Mesenchymal stem cell (in vitro differentiated cells and primary cell): Measurements from ENCODE around the gene NTHL1. TPM values are rescaled to one million over a fixed set of nuclear protein-coding genes. Genes with fewer than 3 reads are reported as not detected.
A peak's percentile ranks its signal among the peaks of the same experiment; 100 is the strongest.

Experiments
- DNase-seq: peaks from one replicate; pipeline ENCODE4 v3.0.0-alpha.2; 2013
- H2AFZ ChIP-seq: one replicate; pipeline ENCODE4 v1.6.1; 2013; ENCODE audit warnings: low read depth, mild to moderate bottlenecking, control low read depth, inconsistent platforms, low read length, moderate library complexity
- H2AK5ac ChIP-seq: 2 replicates; pipeline ENCODE4 v1.6.1; 2013; ENCODE audit warnings: low read length, moderate library complexity, mild to moderate bottlenecking, inconsistent platforms; ENCODE audit not compliant: severe bottlenecking
- H2BK120ac ChIP-seq: one replicate; pipeline ENCODE4 v1.6.1; 2013; ENCODE audit warnings: low read depth, mild to moderate bottlenecking, inconsistent platforms, low read length, moderate library complexity
- H2BK12ac ChIP-seq, 2 experiments: one replicate each; pipeline ENCODE4 v1.6.1; 2013; ENCODE audit warnings: inconsistent platforms in 2 of 2, low read length in 2 of 2, mild to moderate bottlenecking in 2 of 2, moderate library complexity in 2 of 2, control low read depth in 1 of 2
- H2BK15ac ChIP-seq: one replicate; pipeline ENCODE4 v1.6.1; 2013; ENCODE audit warnings: mild to moderate bottlenecking, low read depth, inconsistent platforms; ENCODE audit not compliant: poor library complexity, severe bottlenecking
- H2BK5ac ChIP-seq: 2 replicates; pipeline ENCODE4 v1.6.1; 2013; ENCODE audit warnings: low read depth, mild to moderate bottlenecking, low read length, control low read depth, inconsistent platforms; ENCODE audit not compliant: poor library complexity, severe bottlenecking
- H3K14ac ChIP-seq, 2 experiments: one replicate each; pipeline ENCODE4 v1.6.1; 2013; ENCODE audit warnings: inconsistent platforms in 2 of 2, low read length in 2 of 2, control low read depth in 1 of 2, mild to moderate bottlenecking in 1 of 2, moderate library complexity in 1 of 2
- H3K18ac ChIP-seq, 2 experiments: one replicate each; pipeline ENCODE4 v1.6.1; 2013; ENCODE audit warnings: inconsistent platforms in 2 of 2, low read length in 2 of 2, control low read depth in 1 of 2, low read depth in 1 of 2, mild to moderate bottlenecking in 1 of 2
- H3K23ac ChIP-seq, 2 experiments: one replicate each; pipeline ENCODE4 v1.6.1; 2013; ENCODE audit warnings: inconsistent platforms in 2 of 2, low read length in 2 of 2, mild to moderate bottlenecking in 2 of 2, moderate library complexity in 2 of 2, control low read depth in 1 of 2
- H3K27ac ChIP-seq: 2 replicates; pipeline ENCODE4 v1.5.1; 2013; ENCODE audit warnings: mild to moderate bottlenecking, moderate library complexity, low read length, control low read depth, inconsistent platforms; ENCODE audit not compliant: poor library complexity, severe bottlenecking
- H3K27me3 ChIP-seq, 2 experiments: 2 replicates each; pipeline versions ENCODE4 v1.6.1 to v1.7.0; 2013; ENCODE audit warnings: low read length in 2 of 2, mild to moderate bottlenecking in 2 of 2, moderate library complexity in 2 of 2, control low read depth in 1 of 2, inconsistent platforms in 1 of 2; ENCODE audit not compliant: control insufficient read depth in 1 of 2, insufficient read depth in 1 of 2
- H3K36me3 ChIP-seq, 2 experiments: 2 replicates each; pipeline versions ENCODE4 v1.6.1 to v1.7.0; 2013; ENCODE audit warnings: low read length in 2 of 2, control low read depth in 1 of 2, inconsistent platforms in 1 of 2, low read depth in 1 of 2, mild to moderate bottlenecking in 1 of 2; ENCODE audit not compliant: insufficient read depth in 2 of 2, control insufficient read depth in 1 of 2
- H3K4ac ChIP-seq, 2 experiments: one replicate each; pipeline ENCODE4 v1.6.1; 2013; ENCODE audit warnings: inconsistent platforms in 2 of 2, low read length in 2 of 2, mild to moderate bottlenecking in 2 of 2, moderate library complexity in 2 of 2, control low read depth in 1 of 2, low read depth in 1 of 2
- H3K4me1 ChIP-seq: 2 replicates; pipeline ENCODE4 v1.6.1; 2013; ENCODE audit warnings: low read depth, low read length, control low read depth; ENCODE audit not compliant: control insufficient read depth, insufficient read depth
- H3K4me2 ChIP-seq: 2 replicates; pipeline ENCODE4 v1.6.1; 2013; ENCODE audit warnings: low read length, mild to moderate bottlenecking, inconsistent platforms; ENCODE audit not compliant: poor library complexity, severe bottlenecking
- H3K4me3 ChIP-seq, 2 experiments: 2 replicates each; pipeline versions ENCODE4 v1.5.1 to v1.7.0; 2013; ENCODE audit warnings: low read length in 2 of 2, mild to moderate bottlenecking in 2 of 2, control low read depth in 1 of 2, low read depth in 1 of 2; ENCODE audit not compliant: insufficient read depth in 1 of 2
- H3K79me1 ChIP-seq: replicated peaks from 2 replicates; pipeline ENCODE4 v1.6.1; 2013; ENCODE audit warnings: mild to moderate bottlenecking, control low read depth, low read length, inconsistent platforms; ENCODE audit not compliant: poor library complexity, severe bottlenecking
- H3K9ac ChIP-seq: 2 replicates; pipeline ENCODE4 v1.7.0; 2013; ENCODE audit warnings: mild to moderate bottlenecking, low read length, moderate library complexity
- H3K9me3 ChIP-seq: 2 replicates; pipeline ENCODE4 v1.7.0; 2013; ENCODE audit warnings: mild to moderate bottlenecking, low read length; ENCODE audit not compliant: control insufficient read depth
- H4K8ac ChIP-seq: one replicate; pipeline ENCODE4 v1.6.1; 2013; ENCODE audit warnings: inconsistent platforms, mild to moderate bottlenecking, low read length, moderate library complexity
- H4K91ac ChIP-seq: one replicate; pipeline ENCODE4 v1.6.1; 2013; ENCODE audit warnings: mild to moderate bottlenecking, low read length, inconsistent platforms
- WGBS: methylation state at CpG from one replicate; pipeline ENCODE4 v1.1.7; 2013; ENCODE audit warnings: mixed read lengths; 5-methylcytosine and 5-hydroxymethylcytosine counted together
- small RNA-seq: library from polyadenylated mRNA; stranded (forward); fragments of <200 nt; extraction: miRNeasy Mini kit (QIAGEN cat#:217004); gene quantifications from one replicate; pipeline ENCODE3, GENCODE V24; 2013; ENCODE audit warnings: low read depth

The NTHL1 gene

DNA sequence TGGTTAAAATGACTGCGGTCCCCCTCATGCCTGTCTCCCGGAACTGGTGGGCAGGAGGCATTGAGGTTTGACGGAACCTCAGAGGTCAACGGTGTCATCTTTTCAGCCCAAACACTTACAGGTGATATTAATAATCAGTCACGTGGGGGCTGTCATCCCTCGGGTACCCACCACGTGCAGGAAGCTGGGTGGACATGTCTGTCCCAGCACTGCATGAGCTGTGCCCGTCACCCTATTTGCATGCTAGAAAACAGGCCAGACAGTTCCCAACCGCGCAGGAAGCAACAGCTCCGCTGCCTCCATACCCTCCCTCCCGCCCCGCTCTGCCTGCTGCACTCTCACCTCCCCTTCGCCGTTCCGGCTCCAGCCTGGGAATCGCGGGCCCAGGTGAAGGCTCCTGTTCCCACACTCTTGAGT is 56.5 kb downstream of the NTHL1 start:
- Histone ChIP-seq H2BK12ac (no peak overlapping the region), H3K9me3 (no peaks in the 10 kb centered on the region), H2BK5ac (no peak overlapping the region), H3K23ac (no peak overlapping the region), H3K4me3 (peak overlapping the region in 1 of 2 experiments; percentile 14), H3K4me1 (peaks cover 39% of the 10 kb centered on the region), H3K9ac (no peak overlapping the region), H3K79me1 (peaks cover 8% of the 10 kb centered on the region), H3K4ac (no peak overlapping the region), H2AFZ (no peak overlapping the region), H2AK5ac (no peak overlapping the region), H3K27ac (no peak overlapping the region), H3K27me3 (peaks cover 27 to 34% of the 10 kb centered on the region in 2 experiments), H3K4me2 (no peak overlapping the region), H3K18ac (no peak overlapping the region), H4K91ac (peak overlapping the region; percentile 22), H3K36me3 (peaks cover 20 to 23% of the 10 kb centered on the region in 2 experiments), H2BK15ac (no peak overlapping the region), H4K8ac (no peak overlapping the region), H2BK120ac (no peak overlapping the region), H3K14ac (no peak overlapping the region)
- 19% methylated on average over 18 of the region's 18 CpGs for WGBS
- DNase-seq: no peak

DNA sequence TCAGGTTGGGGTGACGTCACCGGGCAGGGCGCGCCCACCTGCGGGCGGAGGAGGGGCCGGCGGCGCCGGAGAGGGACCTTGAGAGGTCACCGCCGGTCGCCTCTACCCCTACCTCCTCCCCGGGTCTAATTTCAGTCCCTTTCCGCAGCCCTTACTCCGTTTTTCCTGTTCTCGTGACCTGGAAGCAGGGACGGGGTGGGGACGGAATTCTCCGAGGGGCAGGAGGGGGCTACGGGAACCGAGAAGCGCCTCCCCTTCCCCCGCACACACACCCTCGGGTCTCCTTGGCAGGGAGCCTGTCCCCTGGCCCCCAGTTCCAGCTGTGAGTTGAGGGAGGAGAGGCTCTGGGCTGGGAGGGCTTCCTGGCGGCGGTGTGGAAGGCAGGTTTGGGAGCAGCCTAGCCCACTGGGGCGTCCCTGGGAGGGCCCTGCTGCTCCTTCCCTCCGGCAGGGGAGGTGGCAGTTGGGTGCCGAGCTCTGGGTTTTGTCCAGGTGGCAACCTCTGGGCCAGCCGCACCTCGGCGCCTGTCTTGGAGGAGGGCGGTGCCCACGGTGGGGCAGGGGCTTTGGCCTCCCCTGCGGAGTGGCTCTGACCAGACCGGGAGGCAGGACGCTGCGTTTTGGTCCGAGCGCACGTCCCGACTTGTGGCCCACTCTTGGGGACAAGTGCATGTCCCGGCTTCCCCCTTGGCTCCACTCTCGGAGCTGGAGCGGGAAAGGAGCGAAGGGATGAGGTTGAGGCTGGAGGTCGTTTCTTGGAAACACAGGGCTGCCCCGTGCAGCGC is 57.1 kb downstream of the NTHL1 start:
- peak overlapping the region in 1 of 2 experiments; percentile 15 for H3K4me3 ChIP-seq
- H2BK120ac ChIP-seq: no peak overlapping the region
- no peak overlapping the region for H3K14ac ChIP-seq
- H3K9ac ChIP-seq: no peak overlapping the region
- H3K23ac ChIP-seq: peak overlapping the region in 1 of 2 experiments; percentile 56
- H3K27me3 ChIP-seq: peaks cover 27 to 34% of the 10 kb centered on the region in 2 experiments
- H4K8ac ChIP-seq: no peak overlapping the region
- H3K4ac ChIP-seq: no peak overlapping the region
- H3K9me3 ChIP-seq: no peaks in the 10 kb centered on the region
- H3K79me1 ChIP-seq: peaks cover 14% of the 10 kb centered on the region
- peaks cover 22 to 29% of the 10 kb centered on the region in 2 experiments for H3K36me3 ChIP-seq
- peak overlapping the region; percentile 63 for H3K4me2 ChIP-seq
- no peak for DNase-seq
- H2AK5ac ChIP-seq: no peak overlapping the region
- H2BK12ac ChIP-seq: peak overlapping the region in 1 of 2 experiments; percentile 45
- H4K91ac ChIP-seq: peak overlapping the region; percentile 22
- peaks cover 41% of the 10 kb centered on the region for H3K4me1 ChIP-seq
- no peak overlapping the region for H2AFZ ChIP-seq
- no peak overlapping the region for H3K18ac ChIP-seq
- WGBS: 6% methylated on average over 26 of the region's 50 CpGs
- no peak overlapping the region for H2BK15ac ChIP-seq
- H3K27ac ChIP-seq: no peak overlapping the region
- H2BK5ac ChIP-seq: no peak overlapping the region

DNA sequence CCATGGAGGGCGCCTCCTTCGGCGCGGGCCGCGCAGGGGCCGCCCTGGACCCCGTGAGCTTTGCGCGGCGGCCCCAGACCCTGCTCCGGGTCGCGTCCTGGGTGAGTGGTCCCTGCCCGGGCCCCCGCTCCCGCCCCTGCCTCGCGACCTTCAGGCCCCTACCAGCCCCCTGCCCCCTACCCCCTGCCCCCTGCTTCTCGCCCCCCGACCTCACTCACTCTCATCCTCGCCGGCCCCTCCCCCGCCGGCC is 57.6 kb downstream of the NTHL1 start:
- WGBS: no CpG with 5 or more reads among the region's 25 CpGs
- Histone ChIP-seq H3K36me3 (peaks cover 18 to 32% of the 10 kb centered on the region in 2 experiments), H3K4me2 (peak overlapping the region; percentile 63), H2BK120ac (no peak overlapping the region), H3K27me3 (peaks cover 27 to 34% of the 10 kb centered on the region in 2 experiments), H3K9me3 (no peaks in the 10 kb centered on the region), H3K4me3 (peak overlapping the region in 1 of 2 experiments; percentile 31), H3K79me1 (peaks cover 20% of the 10 kb centered on the region), H2BK5ac (no peak overlapping the region), H2AK5ac (no peak overlapping the region), H3K4me1 (peaks cover 47% of the 10 kb centered on the region), H2AFZ (no peak overlapping the region), H3K27ac (no peak overlapping the region), H4K91ac (no peak overlapping the region), H3K4ac (no peak overlapping the region), H3K14ac (no peak overlapping the region), H2BK12ac (no peak overlapping the region), H2BK15ac (no peak overlapping the region), H4K8ac (no peak overlapping the region), H3K18ac (no peak overlapping the region), H3K23ac (no peak overlapping the region), H3K9ac (no peak overlapping the region)
- DNase-seq: no peak

Small RNA genes lying within 50 kb of the gene (small RNA-seq; reads per million reads assigned to genes)
- gene MIR1225 (not detected), gene RN7SL219P (not detected)
